ENCODE measurements around the gene RASD1. TPM values are rescaled to one million over a fixed set of nuclear protein-coding genes. Genes with fewer than 3 reads are reported as not detected.
"Not testable (repeated sequence)": the region's sequence is repeated elsewhere in the genome, so short reads cannot be mapped to it uniquely, and the experiment has no call there.

RASD1 gene
- total and polyA plus RNA-seq, 8 donors: 4.9 to 129 (median 14.7) TPM

GRCh38 chr17:17492571-17492970, 3.6 kb downstream of the RASD1 start:
- DNase-seq: no peak
- Histone ChIP-seq H3K27me3 (no peaks in the 10 kb centered on the region), H3K9me3 (no peaks in the 10 kb centered on the region), H3K27ac (no peak overlapping the region), H3K4me1 (peaks cover 9 to 11% (median 9%) of the 10 kb centered on the region in 3 donors), H3K36me3 (peaks cover 0 to 14% (median under 1%) of the 10 kb centered on the region in 3 donors), H3K4me3 (no peak overlapping the region)
- intact Hi-C loops (cut with DNase I): loop anchor here in 1 of 3 donors (10.0 kb wide), 1 partner anchor 152 kb away; no protein-coding TSS in a partner anchor
- WGBS, 2 donors: 92 to 96% methylated on average over 9 of the region's 9 CpGs
- no peak for FAIRE-seq
- no peak for ATAC-seq
- TF ChIP-seq CTCF (IDR thresholded peaks at IDR 0.05): no peak

GRCh38 chr17:17492085-17492484, 4.1 kb downstream of the RASD1 start:
- Histone ChIP-seq H3K4me3 (no peak overlapping the region), H3K4me1 (peaks cover 9 to 11% (median 9%) of the 10 kb centered on the region in 3 donors), H3K27me3 (no peaks in the 10 kb centered on the region), H3K36me3 (peaks cover 0 to 14% (median 3%) of the 10 kb centered on the region in 3 donors), H3K9me3 (no peaks in the 10 kb centered on the region), H3K27ac (no peak overlapping the region)
- no peak for FAIRE-seq
- ATAC-seq: no peak
- WGBS, 2 donors: 88 to 93% methylated on average over 11 of the region's 11 CpGs
- intact Hi-C loops (cut with DNase I): loop anchor here in 1 of 3 donors (10.0 kb wide), 1 partner anchor 153 kb away; no protein-coding TSS in a partner anchor
- DNase-seq: peak in 1 of 6 donors; percentile 20
- TF ChIP-seq CTCF (IDR thresholded peaks at IDR 0.05): no peak

- no peak for FAIRE-seq
- Histone ChIP-seq H3K36me3 (peaks cover 0 to 14% (median 3%) of the 10 kb centered on the region in 3 donors), H3K27me3 (no peaks in the 10 kb centered on the region), H3K4me1 (peaks cover 9 to 11% (median 9%) of the 10 kb centered on the region in 3 donors), H3K27ac (no peak overlapping the region), H3K9me3 (no peaks in the 10 kb centered on the region), H3K4me3 (no peak overlapping the region)
- peak in 2 of 6 donors; percentile 17 to 20 for DNase-seq
- no peak for TF ChIP-seq CTCF (IDR thresholded peaks at IDR 0.05)
- WGBS, 2 donors: 92 to 93% methylated on average over 15 to 17 of the region's 17 CpGs
- intact Hi-C loops (cut with DNase I): loop anchor here in 1 of 3 donors (10.0 kb wide), 1 partner anchor 153 kb away; no protein-coding TSS in a partner anchor
- no peak for ATAC-seq
Observed at GRCh38 chr17:17491546-17491988, 4.6 kb downstream of the RASD1 start.

GRCh38 chr17:17491031-17491471, 5.1 kb downstream of the RASD1 start:
- ATAC-seq: no peak
- 81 to 84% methylated on average over 10 of the region's 10 CpGs for WGBS, 2 donors
- Histone ChIP-seq H3K27me3 (no peaks in the 10 kb centered on the region), H3K4me1 (peaks cover 9 to 11% (median 9%) of the 10 kb centered on the region in 3 donors), H3K9me3 (no peaks in the 10 kb centered on the region), H3K4me3 (no peak overlapping the region), H3K27ac (no peak overlapping the region), H3K36me3 (peaks cover 0 to 14% (median 3%) of the 10 kb centered on the region in 3 donors)
- no peak for TF ChIP-seq CTCF (IDR thresholded peaks at IDR 0.05)
- FAIRE-seq: no peak
- intact Hi-C loops (cut with DNase I): loop anchor here in 1 of 3 donors (10.0 kb wide), 1 partner anchor 154 kb away; no protein-coding TSS in a partner anchor
- DNase-seq: no peak

GRCh38 chr17:17487998-17488397, 8.2 kb downstream of the RASD1 start:
- no peak overlapping the region for H3K27ac ChIP-seq
- no peaks in the 10 kb centered on the region for H3K9me3 ChIP-seq
- H3K4me1 ChIP-seq: no peaks in the 10 kb centered on the region
- ATAC-seq: no peak
- H3K27me3 ChIP-seq: no peaks in the 10 kb centered on the region
- H3K36me3 ChIP-seq: peaks cover 0 to 14% (median 3%) of the 10 kb centered on the region in 3 donors
- no peak for DNase-seq
- intact Hi-C loops (cut with DNase I): no loop called here
- no peak overlapping the region for H3K4me3 ChIP-seq
- no peak for FAIRE-seq
- 85 to 89% methylated on average over 2 of the region's 2 CpGs for WGBS, 2 donors
- TF ChIP-seq CTCF (IDR thresholded peaks at IDR 0.05): no peak

- H3K27me3 ChIP-seq; H3K9me3 ChIP-seq; H3K36me3 ChIP-seq; H3K27ac ChIP-seq; H3K4me1 ChIP-seq; FAIRE-seq; ATAC-seq; H3K4me3 ChIP-seq; intact Hi-C loops (cut with DNase I): not testable (repeated sequence)
- 96 to 97% methylated on average over 21 to 23 of the region's 23 CpGs for WGBS, 2 donors
- peak in 1 of 6 donors; percentile 68 for DNase-seq
Observed at GRCh38 chr17:17486416-17486815, 9.8 kb downstream of the RASD1 start.
